Mucosa of rectum (tissue), 2 donors: ENCODE measurements around the gene TUSC1.

Experiments
- H3K27ac ChIP-seq, 2 donors: one replicate each; pipeline ENCODE4 v1.7.0; 2013; ENCODE audit warnings: inconsistent platforms in 2 of 2, low read depth in 2 of 2, low read length in 2 of 2
- H3K27me3 ChIP-seq, 2 donors: one replicate each; pipeline ENCODE4 v1.7.0; 2013; ENCODE audit warnings: low read length in 2 of 2; ENCODE audit not compliant: control insufficient read depth in 2 of 2, insufficient read depth in 2 of 2
- H3K36me3 ChIP-seq, 2 donors: one replicate each; pipeline ENCODE4 v1.7.0; 2013; ENCODE audit warnings: low read length in 2 of 2; ENCODE audit not compliant: control insufficient read depth in 2 of 2, insufficient read depth in 2 of 2
- H3K4me1 ChIP-seq, 2 donors: one replicate each; pipeline ENCODE4 v1.7.0; 2013; ENCODE audit warnings: low read length in 2 of 2, mild to moderate bottlenecking in 1 of 2; ENCODE audit not compliant: control insufficient read depth in 2 of 2, insufficient read depth in 2 of 2
- H3K4me3 ChIP-seq, 2 donors: one replicate each; pipeline ENCODE4 v1.7.0; 2013; ENCODE audit warnings: low read length in 2 of 2
- H3K9ac ChIP-seq, 2 donors: one replicate each; pipeline ENCODE4 v1.7.0; 2013; ENCODE audit warnings: low read length in 2 of 2, low read depth in 1 of 2, mild to moderate bottlenecking in 1 of 2
- H3K9me3 ChIP-seq, 2 donors: one replicate each; pipeline ENCODE4 v1.7.0; 2013; ENCODE audit warnings: low read length in 2 of 2; ENCODE audit not compliant: control insufficient read depth in 2 of 2
- donor health status: healthy.
- donor health status: Normal muscosa, but diverticular disease.

The TUSC1 gene

GRCh38 chr9:25629231-25629630, 49.0 kb downstream of the TUSC1 start:
- H3K27ac ChIP-seq: no peak overlapping the region
- H3K4me1 ChIP-seq: no peaks in the 10 kb centered on the region
- no peaks in the 10 kb centered on the region for H3K36me3 ChIP-seq
- H3K9me3 ChIP-seq: no peaks in the 10 kb centered on the region
- no peaks in the 10 kb centered on the region for H3K27me3 ChIP-seq
- H3K9ac ChIP-seq: no peak overlapping the region
- H3K4me3 ChIP-seq: no peak overlapping the region
